HG03139 (cell line): ENCODE data around the gene POGLUT2.
"Not testable (repeated sequence)": the region's sequence is repeated elsewhere in the genome, so short reads cannot be mapped to it uniquely, and the experiment has no call there.

Experiments
- ATAC-seq: cut with Tn5 transposase; IDR thresholded peaks from one replicate; pipeline ENCODE4 v1.9.1; 2021; ENCODE audit not compliant: unreplicated experiment

Gene POGLUT2

DNA sequence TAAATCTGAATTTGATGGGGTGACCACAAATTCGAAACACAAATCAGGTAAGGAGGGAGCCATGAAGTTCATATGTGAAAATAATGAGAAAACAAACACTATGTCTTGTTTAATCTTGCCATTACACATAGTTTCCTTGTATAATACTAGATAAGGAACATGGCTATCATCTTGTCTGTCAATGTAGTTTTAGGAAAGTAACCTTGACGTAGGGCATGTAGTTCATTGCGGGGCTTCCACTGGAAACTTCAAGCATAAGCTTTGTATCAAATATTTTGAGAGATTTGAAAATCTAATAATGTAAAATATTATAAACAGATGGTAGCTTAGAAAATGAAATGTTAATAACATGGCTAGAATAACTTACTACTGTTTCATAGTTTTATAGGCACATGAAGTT is 8.9 kb upstream of the POGLUT2 start:
- ATAC-seq = no peak

- ATAC-seq = no peak
These were observed 6.9 kb upstream of the POGLUT2 start for GRCh38 chr13:102805680-102806079.

DNA sequence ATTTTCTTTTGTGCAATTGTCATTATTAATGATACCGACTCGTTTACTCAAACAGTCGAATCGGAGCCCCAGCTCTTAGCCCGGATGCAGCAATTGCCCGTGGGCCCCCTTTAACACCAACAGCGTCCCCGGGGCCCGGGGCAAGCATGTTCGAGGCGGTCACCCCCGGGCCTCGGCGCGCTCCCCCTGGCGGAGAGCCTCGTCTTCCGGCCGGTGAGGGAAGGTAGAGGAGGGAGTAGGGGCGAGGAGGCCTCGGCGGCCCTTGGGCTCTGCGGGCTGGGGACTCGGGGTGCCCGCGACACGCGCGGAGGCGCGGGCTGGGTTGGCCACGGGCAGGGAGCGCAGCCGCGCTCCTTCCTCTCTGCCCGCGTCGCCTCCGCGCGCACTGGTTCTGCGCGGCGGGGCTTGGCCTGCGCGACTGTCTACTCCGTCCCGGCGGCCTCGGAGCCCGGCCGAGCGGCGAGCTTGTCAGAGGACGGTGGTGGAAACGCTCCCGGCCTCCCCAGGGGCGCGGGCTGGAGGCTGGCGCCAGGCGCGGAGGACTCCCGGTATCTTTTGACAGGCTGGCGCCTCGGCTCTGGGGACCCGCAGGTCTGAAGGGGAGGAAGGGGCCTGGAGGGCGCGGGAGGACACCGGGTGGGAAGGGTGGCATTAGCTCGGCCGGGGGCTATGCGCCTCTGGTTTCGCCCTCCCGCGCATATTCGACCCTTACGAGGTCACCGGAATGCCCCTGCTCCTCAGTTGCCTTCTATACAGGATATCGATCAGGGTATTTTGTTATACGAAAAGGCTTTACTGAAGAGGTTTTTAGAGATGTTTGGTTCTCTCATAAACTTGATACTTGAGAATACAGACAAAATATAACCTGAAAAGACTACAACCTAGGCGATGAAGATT is 1.6 kb upstream of the POGLUT2 start:
- ATAC-seq = peak; percentile 75

DNA sequence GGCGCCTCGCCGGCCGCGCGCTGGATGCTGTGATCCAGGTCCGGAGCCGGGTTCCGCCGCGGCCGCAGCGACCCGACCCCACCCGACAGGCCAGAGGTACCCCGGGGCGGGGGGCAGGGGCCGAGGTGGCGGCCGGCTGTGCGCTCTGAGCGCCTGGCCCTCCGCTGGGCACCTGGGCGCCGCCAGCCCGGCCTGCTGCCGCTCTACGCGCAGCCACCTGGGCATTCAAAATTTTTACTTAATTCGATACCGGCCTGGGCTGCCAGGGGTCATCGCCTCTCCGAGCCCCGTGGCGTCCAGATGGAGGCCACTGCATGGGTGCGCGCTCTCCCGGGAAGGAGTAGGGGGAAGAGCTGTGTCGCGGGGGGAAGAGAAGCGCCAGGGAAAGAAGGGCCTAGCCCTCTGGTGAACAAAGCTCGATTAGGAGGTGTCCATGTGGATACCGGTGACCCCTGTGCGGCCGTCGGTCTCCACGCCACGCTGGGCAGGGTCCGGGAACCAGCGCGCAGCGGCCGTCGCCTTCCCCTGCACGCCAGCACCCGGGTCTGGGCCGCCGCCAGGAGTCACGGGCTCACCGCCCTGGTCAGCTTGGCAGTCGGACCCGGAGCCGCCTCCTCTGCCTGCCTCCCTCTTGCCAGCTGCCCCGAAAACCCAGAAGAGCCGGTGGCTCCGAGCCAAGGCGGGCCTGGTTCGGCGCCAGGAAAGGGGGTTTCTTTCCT is 809 bp upstream of the POGLUT2 start:
- ATAC-seq = peak; percentile 2

GRCh38 chr13:102793611-102794355 is 5.0 kb downstream of the POGLUT2 start:
- ATAC-seq = no peak

DNA sequence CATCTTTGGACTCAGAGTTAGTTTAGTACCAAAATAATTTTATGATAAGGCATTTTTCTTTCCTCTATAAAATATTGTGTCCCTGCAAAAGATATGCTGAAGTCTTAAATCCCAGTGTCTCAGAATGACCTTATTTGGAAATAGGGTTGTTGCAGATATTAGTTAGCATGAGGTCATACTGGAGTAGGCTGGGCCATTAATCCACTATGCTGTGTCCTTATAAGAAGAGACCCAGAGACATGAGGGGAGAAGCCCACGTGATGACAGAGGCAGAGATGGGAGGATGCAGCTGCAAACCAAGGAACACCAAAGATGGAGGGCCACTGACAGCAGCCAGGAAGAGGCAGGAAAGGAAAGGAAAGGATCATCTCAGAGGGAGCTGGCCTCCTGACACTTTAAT is 6.4 kb downstream of the POGLUT2 start:
- no peak for ATAC-seq

GRCh38 chr13:102788683-102789082 is 10.1 kb downstream of the POGLUT2 start:
- no peak for ATAC-seq

DNA sequence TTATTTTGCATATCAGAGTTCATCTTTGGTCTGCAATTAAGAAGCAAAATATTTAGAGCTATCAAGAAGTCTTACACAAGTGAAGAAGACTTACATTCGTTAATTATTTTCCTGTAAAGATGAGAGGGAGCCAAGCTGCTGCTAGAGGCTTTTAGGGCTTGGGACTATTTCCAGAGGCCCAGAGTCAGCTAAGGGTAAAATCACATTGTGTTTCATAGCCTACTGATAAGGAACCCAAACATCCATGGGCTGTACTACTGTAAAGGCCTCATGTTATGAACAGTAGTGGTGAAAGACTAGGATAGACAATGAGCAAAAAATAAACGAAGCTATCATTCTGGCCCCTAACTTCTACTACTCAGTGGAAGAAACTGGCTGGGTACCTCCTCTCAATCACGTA is 14.3 kb downstream of the POGLUT2 start:
- ATAC-seq = no peak

GRCh38 chr13:102781591-102781990 is 17.2 kb downstream of the POGLUT2 start:
- ATAC-seq = no peak

GRCh38 chr13:102780656-102781055 is 18.1 kb downstream of the POGLUT2 start:
- not testable (repeated sequence) for ATAC-seq

DNA sequence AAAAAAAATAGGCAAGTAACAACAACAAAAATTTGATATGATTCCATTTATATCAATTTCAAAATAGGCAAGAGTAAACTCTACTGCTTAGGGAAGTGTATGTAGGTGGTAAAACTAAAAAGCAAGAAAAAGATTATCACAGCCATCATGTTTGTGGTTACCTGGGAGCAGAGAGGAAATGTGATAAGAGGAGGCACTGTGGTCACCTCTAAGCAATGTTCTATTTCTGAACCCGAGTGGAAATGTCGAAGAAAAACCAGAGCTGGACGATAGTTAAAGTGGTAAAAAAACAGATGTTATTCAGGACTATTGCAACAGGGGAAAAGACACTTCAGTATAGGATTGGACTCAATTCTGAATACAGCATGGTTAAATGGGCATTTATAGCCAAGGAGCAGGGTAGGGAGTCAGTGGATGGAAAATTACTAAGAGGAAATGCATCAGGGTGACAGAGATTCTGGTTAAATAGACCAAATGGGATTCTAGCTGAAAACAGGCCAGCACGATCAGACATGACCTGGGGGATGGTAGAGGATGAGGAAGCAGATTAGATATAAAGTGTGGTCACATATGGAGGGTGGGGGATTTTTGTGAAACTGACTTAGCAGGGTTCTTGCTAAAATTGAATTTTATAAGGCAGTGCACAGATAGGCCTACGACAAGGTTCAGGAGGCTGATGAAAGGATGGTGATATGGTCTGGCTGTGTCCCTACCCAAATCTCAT is 19.2 kb downstream of the POGLUT2 start:
- ATAC-seq = no peak

GRCh38 chr13:102777736-102778135 is 21.0 kb downstream of the POGLUT2 start:
- no peak for ATAC-seq

- ATAC-seq = no peak
These were observed 22.5 kb downstream of the POGLUT2 start for GRCh38 chr13:102776271-102776670.

DNA sequence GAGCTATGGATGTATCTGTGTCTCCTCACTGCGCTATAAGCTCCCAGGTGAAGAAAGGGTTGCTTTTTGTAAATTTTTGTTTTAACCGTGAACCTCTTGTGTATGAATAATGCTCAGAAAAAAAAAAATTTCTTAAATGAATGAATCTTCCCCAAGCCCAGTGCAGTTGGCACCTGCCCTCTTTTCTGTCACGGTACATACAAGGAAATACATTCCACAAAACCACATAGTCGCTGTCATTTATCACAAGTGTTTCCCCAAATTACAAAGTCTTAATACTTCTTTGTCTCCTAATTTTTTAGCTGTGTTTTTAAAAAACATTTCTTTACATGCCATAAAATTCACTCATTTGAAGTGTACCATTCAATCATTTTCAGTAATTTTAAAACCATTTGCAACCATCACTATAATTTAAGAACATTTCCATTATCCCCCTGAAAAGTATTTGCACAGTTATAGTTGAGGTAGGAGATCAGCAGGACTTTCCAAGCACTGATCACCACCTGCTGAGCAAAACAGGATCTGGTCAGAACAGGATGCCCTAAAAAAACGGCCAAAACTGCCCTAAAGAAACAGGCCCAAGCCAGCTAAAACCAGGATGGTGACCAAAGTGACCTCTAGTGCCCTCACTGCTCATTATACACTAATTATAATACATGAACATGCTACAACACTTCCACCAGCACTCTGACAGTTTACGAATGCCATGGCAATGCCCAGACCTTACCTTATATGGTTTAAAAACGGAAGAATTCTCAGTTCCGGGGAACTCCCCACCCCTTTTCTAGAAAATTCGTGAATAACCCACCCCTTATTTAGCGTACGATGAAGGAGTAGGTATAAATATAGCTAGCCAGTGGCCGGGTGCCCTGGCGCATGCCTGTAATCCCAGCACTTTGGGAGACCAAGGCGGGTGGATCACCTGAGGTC is 23.9 kb downstream of the POGLUT2 start:
- ATAC-seq = no peak

GRCh38 chr13:102774214-102774568 is 24.6 kb downstream of the POGLUT2 start:
- no peak for ATAC-seq

DNA sequence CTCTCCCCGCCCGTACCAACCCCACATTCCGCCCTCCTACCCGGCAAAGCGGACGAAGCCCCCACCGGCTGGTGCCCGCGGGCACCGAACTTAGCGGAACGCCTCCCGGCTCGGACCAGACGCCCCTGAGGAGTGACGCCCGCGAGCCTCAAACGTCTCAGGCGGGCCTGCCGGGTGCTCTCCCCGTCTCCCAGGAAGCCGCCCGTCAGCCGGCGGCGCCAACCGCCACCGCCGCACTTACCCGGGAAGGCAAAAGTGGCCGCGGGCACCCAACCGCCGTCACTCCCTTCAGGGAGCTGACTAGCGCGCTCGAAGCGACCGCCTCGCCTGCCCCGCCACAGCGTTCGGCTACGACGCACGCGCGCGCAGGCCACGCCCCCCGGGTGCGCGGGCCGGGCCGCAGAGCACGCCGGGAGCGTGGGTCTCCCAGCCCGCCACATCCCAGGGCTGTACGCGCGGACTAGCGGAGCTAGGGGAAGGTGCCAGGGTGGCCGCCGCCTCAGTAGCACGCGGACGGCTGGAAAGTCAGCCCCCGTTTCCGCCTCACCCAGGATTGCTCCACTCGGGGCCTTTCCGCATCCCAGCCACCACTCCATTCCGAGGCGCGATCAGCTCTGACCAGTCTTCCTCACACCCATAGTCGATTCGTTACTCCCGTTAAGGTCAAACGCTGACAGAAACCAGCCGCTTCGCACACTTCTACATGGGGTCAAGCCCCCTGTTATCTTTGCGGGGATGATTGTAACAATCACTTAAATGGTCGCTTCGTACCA is 25.1 kb downstream of the POGLUT2 start, which contains the start of gene TEX30:
Gene TEX30, minus strand, starts transcription at position 346 of the 773 bp plus-strand sequence. CDS start 3,760 bp downstream, outside the sequence.
- peak; percentile 91 for ATAC-seq

- ATAC-seq = no peak
These were observed 26.7 kb downstream of the POGLUT2 start for GRCh38 chr13:102772042-102772425.

DNA sequence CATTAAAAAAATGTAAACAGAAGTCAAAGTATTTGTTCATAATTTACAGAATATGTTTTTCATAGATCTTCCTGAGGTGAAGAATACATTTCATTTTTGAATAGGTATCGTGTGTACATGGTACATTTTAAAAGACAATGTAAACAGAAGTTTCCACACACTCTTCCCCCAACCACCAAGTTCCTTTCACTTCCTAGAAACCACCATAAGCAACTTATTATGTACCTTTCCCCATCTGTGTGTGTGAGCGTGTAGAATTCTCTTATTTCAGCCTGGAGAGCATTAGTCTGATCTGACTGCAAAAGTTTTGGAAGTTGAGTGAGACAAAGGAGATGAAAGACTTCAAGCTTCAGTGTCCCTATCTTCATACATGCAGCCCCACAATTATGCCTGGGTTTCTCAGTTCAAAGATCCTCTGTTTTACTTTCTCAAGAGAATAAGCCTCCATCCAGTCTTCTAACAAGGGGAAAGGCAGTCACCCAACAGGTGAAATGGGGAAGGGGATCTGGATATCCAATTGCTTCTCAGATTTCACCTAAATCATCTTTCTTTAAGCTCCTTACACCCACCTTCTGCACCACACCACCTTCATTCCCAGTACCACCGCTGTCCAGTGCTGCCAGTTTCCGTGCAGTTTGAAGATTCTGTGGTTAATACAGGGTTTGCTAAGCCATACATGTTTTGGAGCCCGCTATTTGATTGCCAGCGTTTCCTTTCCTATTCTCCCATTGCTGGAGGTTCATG is 27.3 kb downstream of the POGLUT2 start:
- ATAC-seq = no peak
